GM23338 (cell line): ENCODE measurements around the gene TAS2R1. TPM values are rescaled to one million over a fixed set of nuclear protein-coding genes. Genes with fewer than 3 reads are reported as not detected.

Experiments
- ATAC-seq: fragments of 200-7000 bp; cut with Tn5 transposase; 3 replicates; pipeline ENCODE4 v1.9.1; 2020
- DNase-seq: peaks from one replicate; pipeline ENCODE4 v3.0.0-alpha.2; 2015; ENCODE audit warnings: low spot score
- H2AFZ ChIP-seq: fragments of 200-600 bp; sonication (generic); 2 replicates; pipeline ENCODE4 v1.8.0; 2016; ENCODE audit warnings: antibody characterized with exemption, mild to moderate bottlenecking, moderate library complexity
- H3F3A ChIP-seq: fragments of 200-600 bp; sonication (generic); replicated peaks from 2 replicates; pipeline ENCODE4 v1.8.0; 2017; ENCODE audit warnings: antibody characterized with exemption, mixed run types, low read depth
- H3K27ac ChIP-seq: fragments of 200-600 bp; sonication (generic); 2 replicates; pipeline ENCODE4 v1.6.1; 2016; ENCODE audit warnings: low read depth
- H3K27me3 ChIP-seq: fragments of 200-600 bp; sonication (generic); 2 replicates; pipeline ENCODE4 v1.8.0; 2016; ENCODE audit warnings: mild to moderate bottlenecking, mixed run types, moderate library complexity; ENCODE audit not compliant: insufficient read depth
- H3K36me3 ChIP-seq: fragments of 200-600 bp; sonication (generic); 2 replicates; pipeline ENCODE4 v1.8.0; 2016; ENCODE audit warnings: mild to moderate bottlenecking; ENCODE audit not compliant: insufficient read depth
- H3K4me1 ChIP-seq: fragments of 200-600 bp; sonication (generic); 2 replicates; pipeline ENCODE4 v1.8.0; 2016; ENCODE audit warnings: mild to moderate bottlenecking, moderate library complexity; ENCODE audit not compliant: insufficient read depth
- H3K4me2 ChIP-seq: fragments of 200-600 bp; sonication (generic); 2 replicates; pipeline ENCODE4 v1.7.1; 2017; ENCODE audit warnings: mixed run types
- H3K4me3 ChIP-seq: fragments of 200-600 bp; sonication (generic); 2 replicates; pipeline ENCODE4 v1.6.1; 2016; ENCODE audit warnings: mixed run types
- H3K79me2 ChIP-seq: fragments of 200-600 bp; sonication (generic); replicated peaks from 2 replicates; pipeline ENCODE4 v1.8.0; 2017; ENCODE audit warnings: mild to moderate bottlenecking; ENCODE audit not compliant: insufficient read depth
- H3K9me2 ChIP-seq: fragments of 200-600 bp; sonication (generic); 2 replicates; pipeline ENCODE4 v1.8.0; 2017; ENCODE audit not compliant: insufficient read depth
- H4K20me1 ChIP-seq: fragments of 200-600 bp; sonication (generic); replicated peaks from 2 replicates; pipeline ENCODE4 v1.8.0; 2017; ENCODE audit warnings: mild to moderate bottlenecking; ENCODE audit not compliant: insufficient read depth
- H3K27ac Mint-ChIP-seq: 2 replicates; pipeline ENCODE4 v1.8.0; 2020; ENCODE audit warnings: inconsistent platforms, mild to moderate bottlenecking, moderate library complexity, mixed read lengths
- H3K27me3 Mint-ChIP-seq: 3 replicates; pipeline ENCODE4 v1.8.0; 2022; ENCODE audit warnings: low read depth, mild to moderate bottlenecking, moderate library complexity, mixed read lengths, inconsistent platforms; ENCODE audit not compliant: insufficient read depth, poor library complexity
- H3K36me3 Mint-ChIP-seq: 3 replicates; pipeline ENCODE4 v1.8.0; 2021; ENCODE audit warnings: low read depth, mild to moderate bottlenecking, inconsistent platforms, moderate library complexity, mixed read lengths
- H3K4me1 Mint-ChIP-seq: 3 replicates; pipeline ENCODE4 v1.8.0; 2020; ENCODE audit warnings: mild to moderate bottlenecking, inconsistent platforms, mixed read lengths
- H3K4me3 Mint-ChIP-seq: 3 replicates; pipeline ENCODE4 v1.8.0; 2021; ENCODE audit warnings: moderate library complexity, mild to moderate bottlenecking, inconsistent platforms, mixed read lengths
- H3K9me3 Mint-ChIP-seq: 3 replicates; pipeline ENCODE4 v1.8.0; 2020; ENCODE audit warnings: moderate library complexity, mild to moderate bottlenecking, inconsistent platforms, mixed read lengths
- CREB1 ChIP-seq: fragments of 250-450 bp; sonication (Bioruptor Pico); IDR thresholded peaks from 2 replicates; pipeline ENCODE4 v1.5.0; 2020; ENCODE audit warnings: low read depth, mild to moderate bottlenecking, moderate library complexity
- ETS1 ChIP-seq: IDR thresholded peaks from 2 replicates; pipeline ENCODE4 v1.6.1; 2016; ENCODE audit warnings: antibody characterized with exemption
- EZH2 ChIP-seq: fragments of 200-600 bp; sonication (generic); IDR thresholded peaks from one replicate; pipeline ENCODE4 v1.8.0; 2017; ENCODE audit warnings: antibody characterized with exemption, mild to moderate bottlenecking, low read depth; ENCODE audit not compliant: unreplicated experiment
- JUNB ChIP-seq: IDR thresholded peaks from one replicate; pipeline ENCODE4 v1.6.1; 2016; ENCODE audit warnings: antibody characterized with exemption; ENCODE audit not compliant: unreplicated experiment
- REST ChIP-seq: IDR thresholded peaks from one replicate; pipeline ENCODE4 v1.6.1; 2018; ENCODE audit warnings: antibody characterized with exemption; ENCODE audit not compliant: unreplicated experiment
- STAT1 ChIP-seq: IDR thresholded peaks from one replicate; pipeline ENCODE4 v1.6.1; 2016; ENCODE audit warnings: antibody characterized with exemption; ENCODE audit not compliant: unreplicated experiment
- ZNF114 ChIP-seq: fragments of 250-450 bp; sonication (Bioruptor Pico); IDR thresholded peaks from 2 replicates; pipeline ENCODE4 v1.5.0; 2020; ENCODE audit warnings: mild to moderate bottlenecking, moderate library complexity
- ZNF331 ChIP-seq: fragments of 250-450 bp; sonication (Bioruptor Pico); IDR thresholded peaks from 2 replicates; pipeline ENCODE4 v1.5.0; 2020; ENCODE audit warnings: low read depth, mild to moderate bottlenecking, moderate library complexity
- ZNF462 ChIP-seq: fragments of 250-450 bp; sonication (Bioruptor Pico); IDR thresholded peaks from 2 replicates; pipeline ENCODE4 v1.5.0; 2020; ENCODE audit warnings: mild to moderate bottlenecking, moderate library complexity
- polyA plus RNA-seq: library from polyadenylated mRNA; unstranded; fragments of >200 nt; fragmentation: Nextera tagmentation; extraction: Ambion mirVana; gene quantifications from 2 replicates; pipeline ENCODE4 v1.2.1, GENCODE V29; 2016
- total RNA-seq: library from RNA; depleted of rRNA; stranded (reverse); fragments of >200 nt; shearing (Covaris generic); gene quantifications from 2 replicates; pipeline ENCODE4 v1.2.3, GENCODE V29; 2014

TAS2R1 gene
- total and polyA plus RNA-seq, 2 experiments from 2014 or later: 0.19 TPM; not detected in 1

- no peak for TF ChIP-seq ZNF462 (CRISPR knock-in tag)
- TF ChIP-seq ETS1: no peak
- TF ChIP-seq EZH2: no peak
- no peak for TF ChIP-seq CREB1 (CRISPR knock-in tag)
- no peak for TF ChIP-seq ZNF331
Measured at GRCh38 chr5:9652295-9652694, 22.1 kb upstream of the TAS2R1 start (continued).

GRCh38 chr5:9646843-9647242 lies 16.7 kb upstream of the TAS2R1 start:
- no peak overlapping the region for H3K27ac ChIP-seq
- DNase-seq: no peak
- no peaks in the 10 kb centered on the region for H3K36me3 Mint-ChIP-seq
- H2AFZ ChIP-seq: no peak overlapping the region
- H3K4me1 Mint-ChIP-seq: no peaks in the 10 kb centered on the region
- H3K4me2 ChIP-seq: no peak overlapping the region
- H3K36me3 ChIP-seq: no peaks in the 10 kb centered on the region
- H3K4me3 Mint-ChIP-seq: no peak overlapping the region
- no peaks in the 10 kb centered on the region for H4K20me1 ChIP-seq
- no peaks in the 10 kb centered on the region for H3F3A ChIP-seq
- H3K4me1 ChIP-seq: peaks cover 3% of the 10 kb centered on the region; the same call in 1 of the 2 replicates
- no peaks in the 10 kb centered on the region for H3K79me2 ChIP-seq
- H3K4me3 ChIP-seq: no peak overlapping the region
- H3K27me3 Mint-ChIP-seq: no peaks in the 10 kb centered on the region
- no peaks in the 10 kb centered on the region for H3K9me3 Mint-ChIP-seq
- H3K27me3 ChIP-seq: no peaks in the 10 kb centered on the region
- H3K27ac Mint-ChIP-seq: no peak overlapping the region
- ATAC-seq: no peak
- H3K9me2 ChIP-seq: 0 out of 2 replicates have a peak, but pooled peaks cover 5% of the 10 kb centered on the region
- TF ChIP-seq REST (no peak), JUNB (no peak), ZNF114 (CRISPR knock-in tag) (no peak), STAT1 (no peak), CREB1 (CRISPR knock-in tag) (no peak)
